Thymus (tissue), 11 donors: ENCODE measurements around the gene FBXO27. TPM values are rescaled to one million over a fixed set of nuclear protein-coding genes. Genes with fewer than 3 reads are reported as not detected.
A peak's percentile ranks its signal among the peaks of the same experiment; 100 is the strongest.

Source experiments
- DNase-seq, 9 donors: peaks; one replicate each; pipeline ENCODE4 v3.0.0-alpha.2; 2013; ENCODE audit warnings: low spot score in 9 of 9, low read depth in 6 of 9, missing footprints in 1 of 9
- H3K27ac ChIP-seq, 2 donors: one replicate each; pipeline ENCODE4 v1.5.1; 2013; ENCODE audit warnings: control low read depth in 1 of 2, low read depth in 1 of 2, low read length in 1 of 2, mild to moderate bottlenecking in 1 of 2, moderate library complexity in 1 of 2
- H3K27me3 ChIP-seq, 2 donors: one replicate each; pipeline ENCODE4 v1.5.1; 2013; ENCODE audit warnings: low read length in 1 of 2; ENCODE audit not compliant: control insufficient read depth in 2 of 2, insufficient read depth in 1 of 2
- H3K36me3 ChIP-seq, 2 donors: one replicate each; pipeline ENCODE4 v1.5.1; 2013; ENCODE audit warnings: low read length in 1 of 2, mild to moderate bottlenecking in 1 of 2, moderate library complexity in 1 of 2; ENCODE audit not compliant: control insufficient read depth in 2 of 2, insufficient read depth in 2 of 2
- H3K4me1 ChIP-seq, 2 donors: one replicate each; pipeline ENCODE4 v1.5.1; 2013; ENCODE audit warnings: low read length in 2 of 2; ENCODE audit not compliant: control insufficient read depth in 2 of 2, insufficient read depth in 2 of 2
- H3K4me3 ChIP-seq, 2 donors: one replicate each; pipeline ENCODE4 v1.5.1; 2013; ENCODE audit warnings: low read length in 2 of 2, control low read depth in 1 of 2, mild to moderate bottlenecking in 1 of 2
- H3K9me3 ChIP-seq, 2 donors: one replicate each; pipeline ENCODE4 v1.5.1; 2013; ENCODE audit warnings: low read length in 1 of 2, mild to moderate bottlenecking in 1 of 2; ENCODE audit not compliant: control insufficient read depth in 2 of 2, insufficient read depth in 1 of 2
- WGBS: extraction: QIAGEN DNeasy Blood & Tissue Kit; methylation state at CpG from one replicate; pipeline ENCODE4 v1.1.7; 2013; 5-methylcytosine and 5-hydroxymethylcytosine counted together
- polyA plus RNA-seq: library from polyadenylated mRNA; stranded (reverse); fragments of 200-250 nt; gene quantifications from one replicate; pipeline ENCODE4 v1.2.3, GENCODE V29; 2013
- total RNA-seq: library from RNA; stranded (reverse); fragments of 120-200 nt; gene quantifications from one replicate; pipeline ENCODE4 v1.2.4, GENCODE V29; 2013
- donor health status: healthy.

The FBXO27 gene
- total and polyA plus RNA-seq, 2 donors, result 2.6 to 9.0 TPM

DNA sequence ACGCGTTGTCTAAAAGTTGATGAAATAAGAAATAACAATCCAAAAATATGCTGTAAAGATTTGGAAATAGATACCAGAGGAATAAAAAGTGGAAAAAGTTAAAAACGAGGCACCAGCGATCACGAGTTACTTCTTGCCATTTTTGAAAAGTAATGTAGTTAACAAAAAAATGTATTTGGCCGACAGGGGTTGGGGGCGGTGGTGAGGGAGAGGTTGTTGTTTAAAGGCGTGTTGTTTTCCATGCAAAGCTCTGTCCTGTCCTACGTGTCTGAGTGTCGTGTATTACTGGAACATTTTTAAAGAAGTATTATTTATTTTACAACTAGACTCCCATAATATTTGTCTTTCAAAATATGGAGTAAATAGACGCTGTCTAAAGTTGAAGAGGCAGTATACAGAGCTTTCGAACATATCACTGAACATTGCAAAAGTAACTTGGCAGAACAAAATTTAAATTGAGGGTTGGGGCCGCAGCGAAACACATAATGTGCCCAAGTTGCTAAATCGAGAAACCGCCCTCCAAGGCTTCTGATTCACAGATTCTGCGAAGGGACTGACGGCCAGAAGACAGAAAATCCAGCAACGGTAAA, 57.6 kb downstream of the FBXO27 start:
- Histone ChIP-seq H3K36me3 (no peaks in the 10 kb centered on the region), H3K27me3 (peaks cover 20 to 29% of the 10 kb centered on the region in 2 donors), H3K4me3 (peak overlapping the region in 1 of 2 donors; percentile 29), H3K4me1 (peaks cover 0 to 4% of the 10 kb centered on the region in 2 donors), H3K9me3 (no peaks in the 10 kb centered on the region), H3K27ac (peak overlapping the region in 1 of 2 donors; percentile 43)
- DNase-seq, result no peak
- 89% methylated on average over 19 of the region's 19 CpGs for WGBS

Other genes with a start within 250 kb of the FBXO27 start
- gene LGALS7B, start 243.3 kb downstream of the FBXO27 start, total RNA-seq, result 14.7 TPM
- gene LGALS7B, start 243.3 kb downstream of the FBXO27 start, polyA plus RNA-seq, result 234 TPM
- 1.1 TPM for gene LGALS4, start 219.6 kb downstream of the FBXO27 start, total RNA-seq
- 6.8 TPM for gene LGALS4, start 219.6 kb downstream of the FBXO27 start, polyA plus RNA-seq
- gene ECH1, start 200.8 kb downstream of the FBXO27 start, total RNA-seq, result 37.4 TPM
- gene ECH1, start 200.8 kb downstream of the FBXO27 start, polyA plus RNA-seq, result 178 TPM
- gene HNRNPL, start 182.6 kb downstream of the FBXO27 start, total RNA-seq, result 269 TPM
- 198 TPM for gene HNRNPL, start 182.6 kb downstream of the FBXO27 start, polyA plus RNA-seq
- 26.9 TPM for gene RINL, start 154.3 kb downstream of the FBXO27 start, total RNA-seq
- gene RINL, start 154.3 kb downstream of the FBXO27 start, polyA plus RNA-seq, result 38.2 TPM
- 26.8 TPM for gene SIRT2, start 132.9 kb downstream of the FBXO27 start, total RNA-seq
- 38.3 TPM for gene SIRT2, start 132.9 kb downstream of the FBXO27 start, polyA plus RNA-seq
- 12.6 TPM for gene NFKBIB, start 132.6 kb downstream of the FBXO27 start, total RNA-seq
- 23.6 TPM for gene NFKBIB, start 132.6 kb downstream of the FBXO27 start, polyA plus RNA-seq
- 0.28 TPM for gene CCER2, start 120.4 kb downstream of the FBXO27 start, total RNA-seq
- gene CCER2, start 120.4 kb downstream of the FBXO27 start, polyA plus RNA-seq, result 2.1 TPM
- 15.0 TPM for gene SARS2, start 101.8 kb downstream of the FBXO27 start, total RNA-seq
- gene SARS2, start 101.8 kb downstream of the FBXO27 start, polyA plus RNA-seq, result 30.9 TPM
- 32.1 TPM for gene MRPS12, start 101.6 kb downstream of the FBXO27 start, total RNA-seq
- 26.2 TPM for gene MRPS12, start 101.6 kb downstream of the FBXO27 start, polyA plus RNA-seq
- 3.8 TPM for gene FBXO17, start 56.8 kb downstream of the FBXO27 start, total RNA-seq
- gene FBXO17, start 56.8 kb downstream of the FBXO27 start, polyA plus RNA-seq, result 4.0 TPM
- gene ACP7, start 51.8 kb upstream of the FBXO27 start, total RNA-seq, result under 0.01 TPM
- gene ACP7, start 51.8 kb upstream of the FBXO27 start, polyA plus RNA-seq, result 0.11 TPM
- 1.9 TPM for gene PAK4, start 93.2 kb upstream of the FBXO27 start, total RNA-seq
- gene PAK4, start 93.2 kb upstream of the FBXO27 start, polyA plus RNA-seq, result 14.4 TPM
- 2.1 TPM for gene NCCRP1, start 164.4 kb upstream of the FBXO27 start, total RNA-seq
- 13.2 TPM for gene NCCRP1, start 164.4 kb upstream of the FBXO27 start, polyA plus RNA-seq
- not detected for gene SYCN, start 171.7 kb upstream of the FBXO27 start, total RNA-seq
- gene SYCN, start 171.7 kb upstream of the FBXO27 start, polyA plus RNA-seq, result not detected
- gene IFNL3, start 212.5 kb upstream of the FBXO27 start, total RNA-seq, result not detected
- 0.07 TPM for gene IFNL3, start 212.5 kb upstream of the FBXO27 start, polyA plus RNA-seq
- gene IFNL4, start 216.3 kb upstream of the FBXO27 start, total RNA-seq, result not detected
- 0.05 TPM for gene IFNL4, start 216.3 kb upstream of the FBXO27 start, polyA plus RNA-seq
- 0.14 TPM for gene IFNL2, start 235.8 kb upstream of the FBXO27 start, total RNA-seq
- gene IFNL2, start 235.8 kb upstream of the FBXO27 start, polyA plus RNA-seq, result 0.07 TPM